HG03354 (cell line): Measurements from ENCODE around the gene CLK1.

Experiments
- ATAC-seq: cut with Tn5 transposase; IDR thresholded peaks from one replicate; pipeline ENCODE4 v1.9.1; 2021; ENCODE audit warnings: mild to moderate bottlenecking; ENCODE audit not compliant: unreplicated experiment, poor library complexity, severe bottlenecking

Gene CLK1

DNA sequence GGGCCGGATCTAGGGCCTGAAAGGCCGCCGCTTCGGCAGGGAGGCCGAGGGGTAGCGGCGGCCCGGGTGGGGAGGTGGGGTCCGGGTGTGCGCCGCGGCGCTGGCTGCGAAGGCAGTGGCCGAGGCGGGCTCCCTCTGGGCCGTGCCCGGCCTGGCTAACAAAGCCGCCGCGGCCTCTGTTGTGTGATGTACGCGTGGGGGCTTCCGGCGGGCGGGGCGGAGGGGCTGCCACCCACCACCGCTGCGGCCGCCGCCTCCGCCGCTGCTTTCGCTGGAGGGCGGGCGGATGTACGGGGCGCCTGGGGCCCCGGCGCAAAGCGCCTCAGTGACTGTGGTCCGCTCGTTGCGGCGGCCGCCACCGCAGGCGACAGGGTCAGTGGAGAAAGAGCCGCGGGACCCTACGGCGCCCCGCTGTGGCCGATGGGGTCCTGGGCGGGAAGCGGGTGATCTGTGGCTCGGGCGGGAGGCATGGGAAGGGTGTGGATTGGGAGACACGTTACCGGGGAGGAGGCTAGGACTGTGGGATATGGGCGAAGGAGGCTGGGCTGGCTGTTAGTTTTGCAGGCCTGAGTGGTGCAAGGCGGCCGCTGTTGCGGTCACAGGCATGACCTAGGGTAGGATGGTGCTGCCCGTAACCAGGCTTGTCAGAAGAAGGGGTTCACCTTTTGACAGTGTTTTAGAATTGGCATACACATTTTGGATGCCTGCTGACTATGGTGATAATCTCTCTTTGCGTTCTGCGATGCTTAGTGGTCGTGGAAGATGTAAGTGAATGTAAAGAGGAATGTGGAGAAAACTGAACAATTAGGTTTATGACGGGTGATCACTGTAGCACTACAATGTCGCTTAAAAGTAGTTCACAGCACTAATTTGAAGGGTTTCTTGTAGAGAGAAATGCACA lies 52.1 kb downstream of the CLK1 start:
- ATAC-seq = peak; percentile 43

DNA sequence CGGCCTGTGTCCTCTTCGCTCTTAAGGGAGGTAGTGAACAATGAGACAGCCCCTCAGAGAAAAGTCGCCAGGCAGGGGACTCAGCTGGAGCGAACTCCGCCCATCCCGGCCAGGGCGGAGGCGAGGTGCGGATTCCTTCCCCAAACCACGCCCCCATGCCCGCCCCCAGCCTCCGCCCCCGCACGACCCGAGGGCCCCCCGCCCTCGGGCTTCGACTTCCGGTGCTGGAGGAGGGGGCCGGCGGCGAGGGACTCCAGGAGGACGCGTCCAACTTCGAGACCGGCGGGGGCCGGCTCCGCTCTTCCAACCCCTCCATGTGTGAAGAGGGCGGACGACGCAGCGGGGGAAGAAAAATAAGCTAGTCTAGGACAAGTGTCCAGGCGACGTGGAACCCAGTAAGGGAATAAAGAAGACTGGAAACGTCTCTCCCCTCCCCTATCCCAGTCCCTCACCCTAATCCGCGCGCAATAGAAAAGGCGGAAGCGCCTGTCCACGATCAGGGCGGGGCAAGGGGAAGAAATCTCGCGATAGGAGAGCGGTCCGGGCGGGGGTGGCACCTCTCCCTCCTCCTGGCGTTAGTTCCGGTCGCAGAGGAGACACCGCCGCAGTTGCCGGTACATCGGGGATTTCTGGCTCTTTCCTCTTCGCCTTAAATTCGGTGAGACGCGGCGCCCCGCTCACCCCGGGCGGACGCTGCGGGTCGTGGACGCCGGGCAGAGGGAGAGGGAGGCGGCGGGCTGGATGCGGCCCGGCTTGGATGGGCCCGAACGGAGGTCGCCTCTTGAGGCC lies 52.9 kb downstream of the CLK1 start, which contains the start of gene BZW1:
TSS of gene BZW1 (plus strand) at position 578 of the 789 bp plus-strand sequence. CDS start 1,308 bp downstream, outside the sequence.
- peak; percentile 86 for ATAC-seq

GRCh38 chr2:200810998-200811332 lies 53.5 kb downstream of the CLK1 start:
- no peak for ATAC-seq

- no peak for ATAC-seq
These were observed 54.0 kb downstream of the CLK1 start for GRCh38 chr2:200810252-200810997.

- no peak for ATAC-seq
These were observed 54.8 kb downstream of the CLK1 start for GRCh38 chr2:200809506-200810251.
